Inflammatory macrophage (primary cell): ENCODE data around the gene ARID1B.
"Not testable (repeated sequence)": the region's sequence is repeated elsewhere in the genome, so short reads cannot be mapped to it uniquely, and the experiment has no call there.

ENCODE experiments used
- DNase-seq, 2 donors: peaks; one replicate each; pipeline ENCODE4 v3.0.0-alpha.2; 2020 to 2022

ARID1B gene

DNA sequence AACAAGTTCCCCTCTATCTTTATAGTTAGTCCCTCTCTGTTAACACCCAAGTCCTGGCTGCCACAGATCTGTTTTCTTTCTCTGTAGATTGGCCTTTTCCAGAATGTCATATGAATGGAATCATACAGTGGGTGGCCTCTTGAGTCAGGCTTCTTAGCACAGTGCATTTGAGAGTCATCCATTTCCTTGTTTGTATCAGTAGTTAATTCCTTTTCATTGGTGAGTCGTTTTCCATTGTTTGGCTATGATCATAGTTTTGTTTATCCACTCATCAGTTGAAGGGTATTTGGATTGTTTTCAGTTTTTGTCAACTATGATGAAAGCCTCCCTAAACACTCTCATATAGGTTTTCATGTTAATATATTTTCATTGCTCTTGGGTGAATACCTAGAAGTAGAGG lies 248.3 kb downstream of the ARID1B start:
- DNase-seq, result no peak

- no peak for DNase-seq
Measured at GRCh38 chr6:157029980-157030690, 253.0 kb downstream of the ARID1B start.

- DNase-seq, result no peak
Measured at GRCh38 chr6:157030755-157031154, 253.6 kb downstream of the ARID1B start.

- no peak for DNase-seq
Measured at GRCh38 chr6:157032923-157033322, 255.7 kb downstream of the ARID1B start.

DNA sequence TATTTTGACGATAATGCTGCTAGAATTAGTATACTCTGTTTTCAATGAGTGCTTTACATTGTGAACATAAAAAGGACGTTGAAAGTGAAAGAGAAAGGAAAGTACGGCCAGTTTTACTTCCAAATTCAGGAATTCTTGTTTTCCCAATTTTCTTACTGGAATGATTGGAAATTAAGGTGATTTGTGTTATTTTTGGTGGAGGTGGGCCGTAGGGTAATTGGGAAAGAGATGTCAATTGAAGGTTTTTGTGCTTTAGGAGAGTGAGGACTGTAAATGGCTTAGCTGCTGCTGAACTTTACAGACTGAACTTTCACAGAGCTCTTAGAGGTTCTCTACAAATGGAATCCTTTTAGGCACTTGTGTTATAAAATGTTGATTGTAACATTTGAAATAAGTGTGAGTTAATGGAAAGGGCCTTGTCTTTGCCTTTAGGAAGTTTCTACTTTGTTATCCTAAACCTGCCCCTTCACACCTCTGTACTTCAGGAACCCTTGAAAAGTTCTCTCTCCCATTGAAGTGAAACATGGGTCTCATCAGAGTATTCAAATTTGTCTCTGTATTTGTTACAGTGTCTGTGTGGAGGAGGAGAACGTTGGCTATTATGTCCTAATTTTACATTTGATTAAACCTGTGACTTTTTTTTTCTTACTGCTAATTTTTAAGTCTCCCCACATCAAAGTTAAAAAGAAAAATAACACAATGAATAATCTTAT lies 256.4 kb downstream of the ARID1B start:
- DNase-seq, result no peak

GRCh38 chr6:157034436-157035230 lies 257.5 kb downstream of the ARID1B start:
- peak in 1 of 2 donors; percentile 24 for DNase-seq

DNA sequence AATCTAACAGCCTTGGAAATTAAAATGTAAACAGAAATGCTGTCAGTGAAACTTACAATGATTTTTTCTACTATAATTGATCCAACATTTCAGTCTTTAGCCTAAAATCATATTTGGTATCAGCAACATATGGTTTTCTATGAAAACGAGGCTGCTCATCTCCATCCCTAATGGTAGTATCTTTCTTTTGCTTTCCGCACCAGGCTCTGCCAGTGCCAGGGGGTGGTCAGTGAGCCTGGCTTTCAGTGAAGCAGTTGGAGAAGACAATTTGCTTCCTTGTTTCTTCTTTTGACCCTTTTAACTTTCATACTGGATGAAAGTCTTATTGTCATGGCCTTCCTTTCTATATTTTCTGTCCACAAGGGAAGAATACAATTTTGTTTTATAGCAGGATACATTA lies 258.4 kb downstream of the ARID1B start:
- no peak for DNase-seq

DNA sequence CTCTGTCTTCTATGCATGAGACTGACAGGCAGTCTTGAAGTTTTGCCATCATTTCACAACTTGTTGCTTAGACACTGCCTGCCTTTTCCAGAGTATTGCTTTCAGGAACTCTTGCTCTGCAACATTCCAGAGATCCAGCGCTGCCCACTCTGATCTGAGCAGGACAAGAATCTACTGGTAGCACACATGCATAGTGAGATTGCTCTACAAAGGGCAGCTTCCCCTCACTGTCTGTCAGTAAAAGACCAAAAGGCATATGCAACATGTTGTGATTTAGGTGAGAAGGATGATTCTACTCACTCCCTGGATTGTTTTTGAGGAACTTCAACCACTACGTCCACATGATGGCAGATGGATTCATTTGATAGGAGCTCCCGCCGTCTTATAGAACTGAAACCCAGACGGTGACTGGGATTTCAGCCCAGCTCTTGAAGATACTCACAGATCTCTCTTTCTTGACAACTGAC lies 259.1 kb downstream of the ARID1B start:
- peak; percentile 50 to 51 for DNase-seq

GRCh38 chr6:157037165-157037564 lies 260.0 kb downstream of the ARID1B start:
- no peak for DNase-seq

- no peak for DNase-seq
Measured at GRCh38 chr6:157038610-157039009, 261.4 kb downstream of the ARID1B start.

GRCh38 chr6:157039639-157040038 lies 262.5 kb downstream of the ARID1B start:
- not testable (repeated sequence) for DNase-seq

DNA sequence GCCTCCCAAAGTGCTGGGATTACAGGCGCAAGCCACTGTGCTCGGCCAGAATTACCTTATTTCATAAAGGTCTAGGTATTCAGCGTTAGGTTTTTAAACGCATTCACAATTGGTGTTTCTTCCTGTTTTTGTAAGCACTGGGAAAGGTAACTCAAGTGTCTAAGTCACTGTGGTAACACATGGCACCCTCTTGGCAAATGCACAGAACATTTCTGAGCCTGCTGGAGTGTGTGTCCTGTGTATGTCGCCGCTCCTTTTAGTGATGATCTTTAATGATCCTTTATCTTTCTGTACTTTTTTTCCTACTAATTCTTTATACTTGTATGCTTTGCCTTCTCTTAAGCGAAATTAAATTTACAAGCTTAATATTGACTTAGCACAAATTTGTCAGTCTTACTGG lies 263.0 kb downstream of the ARID1B start:
- DNase-seq, result no peak

DNA sequence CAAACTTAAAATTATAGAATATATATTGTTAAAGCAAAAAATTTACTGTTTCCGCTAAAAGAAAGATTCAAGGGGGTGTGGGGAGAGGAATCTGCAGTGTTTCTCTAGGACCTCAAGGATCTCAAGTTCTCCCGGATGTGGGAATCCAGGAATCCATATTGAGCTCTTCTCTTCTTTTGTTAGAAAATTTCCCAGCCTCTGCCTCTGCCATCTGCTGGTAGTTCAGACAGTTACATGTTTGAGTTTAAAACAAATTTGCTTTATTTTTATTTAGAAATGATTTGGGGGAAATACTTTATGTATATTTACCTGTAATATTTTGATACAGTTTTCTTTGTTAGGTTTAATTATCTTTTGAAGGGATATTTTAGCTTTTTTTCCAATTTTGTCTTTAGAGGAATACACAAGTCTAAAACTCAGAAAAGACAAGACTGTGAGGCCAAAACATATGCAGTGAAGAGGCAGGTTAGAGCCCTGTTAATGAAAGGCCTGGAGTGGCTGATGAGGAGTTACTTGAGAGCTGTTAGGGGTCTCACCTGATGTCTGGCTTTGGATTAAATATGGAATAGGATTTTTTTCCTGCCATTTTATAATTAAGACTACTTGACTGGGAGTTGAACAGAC lies 268.8 kb downstream of the ARID1B start:
- peak in 1 of 2 donors; percentile 13 for DNase-seq

GRCh38 chr6:157046776-157047175 lies 269.6 kb downstream of the ARID1B start:
- DNase-seq, result no peak

GRCh38 chr6:157047328-157047727 lies 270.1 kb downstream of the ARID1B start:
- DNase-seq, result no peak

- DNase-seq, result no peak
Measured at GRCh38 chr6:157047951-157048350, 270.8 kb downstream of the ARID1B start.

DNA sequence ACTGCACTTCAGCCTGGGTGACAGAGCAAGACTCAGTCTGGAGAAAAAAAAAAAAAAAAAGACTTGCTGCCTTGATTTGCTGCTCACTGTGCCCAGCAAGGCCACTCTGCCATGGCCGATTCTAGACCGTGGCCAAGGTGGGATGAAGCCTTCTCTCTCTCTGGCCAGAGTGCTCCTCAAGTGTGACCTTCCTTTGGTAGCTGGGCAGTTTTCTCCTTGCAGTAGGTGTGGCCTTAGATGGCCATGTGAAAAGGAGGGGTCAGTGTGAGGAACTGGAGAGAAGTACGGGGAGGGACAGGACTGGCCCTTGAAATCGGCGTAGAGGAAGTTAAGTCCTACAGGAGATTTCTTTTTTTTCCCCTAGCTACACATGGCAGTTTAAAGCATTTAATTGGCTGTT lies 272.0 kb downstream of the ARID1B start:
- peak; percentile 68 to 79 for DNase-seq

- no peak for DNase-seq
Measured at GRCh38 chr6:157050537-157051265, 273.5 kb downstream of the ARID1B start.

DNA sequence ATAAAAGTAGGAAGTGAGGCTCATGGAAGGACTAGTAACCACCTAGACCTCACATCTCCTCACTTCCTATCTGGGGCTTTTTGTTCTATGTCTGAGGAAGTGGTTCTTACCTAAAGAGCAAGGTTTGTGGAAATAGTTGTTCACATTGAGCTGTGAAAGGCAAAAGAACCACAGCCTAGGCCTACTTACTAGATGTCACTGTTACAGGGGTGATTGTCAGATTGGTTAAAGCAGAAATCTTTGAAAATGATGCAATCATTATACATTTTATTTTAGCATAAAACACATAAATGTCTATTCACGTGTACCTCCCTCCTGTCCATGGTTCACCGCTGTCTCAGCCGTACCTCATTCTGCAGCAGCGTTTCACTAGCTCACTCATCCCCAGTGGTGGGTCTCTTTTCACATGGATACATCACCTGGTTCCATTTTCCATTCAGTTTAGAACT lies 277.4 kb downstream of the ARID1B start:
- no peak for DNase-seq

DNA sequence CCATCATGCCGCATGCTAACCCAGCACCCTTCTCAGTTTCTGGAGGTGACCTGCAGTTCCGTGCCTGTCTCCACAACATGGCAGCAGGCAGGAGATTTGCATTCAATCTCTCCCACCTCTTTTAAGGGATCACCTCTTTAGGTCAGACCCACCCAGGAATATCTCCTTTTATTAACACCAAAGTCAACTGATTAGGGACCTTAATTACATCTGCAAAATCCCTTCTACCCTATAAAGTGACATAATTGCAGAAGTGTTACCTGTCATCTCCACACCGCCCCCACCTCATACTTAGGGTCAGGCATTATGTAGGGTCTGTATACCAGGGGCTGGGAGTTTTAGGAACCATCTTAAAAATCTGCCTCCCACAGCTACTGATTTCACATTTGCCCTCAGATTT lies 278.7 kb downstream of the ARID1B start:
- no peak for DNase-seq

GRCh38 chr6:157056275-157056674 lies 279.1 kb downstream of the ARID1B start:
- no peak for DNase-seq

- DNase-seq, result no peak
Measured at GRCh38 chr6:157058574-157058973, 281.4 kb downstream of the ARID1B start.
